Lung microvascular endothelial cell (primary cell): Measurements from ENCODE around the gene MEIG1. TPM values are rescaled to one million over a fixed set of nuclear protein-coding genes. Genes with fewer than 3 reads are reported as not detected.
A peak's percentile ranks its signal among the peaks of the same experiment; 100 is the strongest.
"Not testable (repeated sequence)": the region's sequence is repeated elsewhere in the genome, so short reads cannot be mapped to it uniquely, and the experiment has no call there.

Experiments used
- DNase-seq, 2 donors: peaks; one replicate each; pipeline versions ENCODE4 v3.0.0 to v3.0.0-alpha.2; 2010; ENCODE audit warnings: low read depth in 2 of 2
- total RNA-seq: library from RNA; depleted of rRNA; stranded (reverse); fragments of >200 nt; gene quantifications from 2 replicates; pipeline ENCODE4 v1.2.1, GENCODE V29; 2014

Gene MEIG1
- total RNA-seq, 1 donor from 2014 or later = 0.20 TPM

DNA sequence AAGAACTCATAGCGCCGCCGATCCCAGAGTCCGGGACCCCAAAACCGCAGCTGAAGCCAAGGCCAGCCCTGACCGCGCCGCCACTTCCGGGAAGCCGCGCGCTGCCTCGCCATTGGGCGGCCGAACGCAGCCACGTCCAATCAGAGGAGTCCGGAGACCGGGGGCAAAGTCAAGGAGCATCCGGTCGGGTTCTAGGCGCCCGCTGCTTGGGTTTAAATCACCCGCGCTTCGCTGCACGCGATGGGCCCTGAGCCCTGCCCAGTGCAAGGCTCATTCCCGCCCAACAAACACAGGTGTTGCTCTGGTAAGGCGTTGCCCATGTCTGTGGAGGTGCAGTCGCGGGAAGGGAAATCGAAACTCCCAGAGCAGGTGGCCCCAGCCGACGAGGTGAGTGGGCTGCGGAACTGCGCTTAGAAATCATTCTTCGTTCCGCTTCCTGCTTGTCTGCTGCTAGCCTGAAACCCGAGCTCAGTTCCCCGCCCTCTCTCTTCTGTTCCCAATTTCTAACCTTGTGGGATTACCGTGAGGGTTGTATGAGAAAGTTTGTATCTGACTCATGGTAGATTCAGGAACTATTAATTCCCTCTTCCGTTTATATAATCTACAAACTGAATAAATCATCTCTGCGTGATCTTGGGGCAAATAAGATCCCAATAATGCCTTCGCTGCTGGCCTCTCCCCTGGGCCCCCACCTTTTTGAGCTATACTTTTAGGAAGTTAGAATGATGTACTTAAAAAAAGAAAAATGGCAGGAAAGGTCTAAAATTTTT is 5.0 kb upstream of the MEIG1 start, which contains the start of gene DCLRE1C:
Gene DCLRE1C, minus strand, starts transcription at position 96 of the 770 bp plus-strand sequence. Its CDS starts 86 bp downstream, at position 10.
- peak; percentile 89 to 90 for DNase-seq

DNA sequence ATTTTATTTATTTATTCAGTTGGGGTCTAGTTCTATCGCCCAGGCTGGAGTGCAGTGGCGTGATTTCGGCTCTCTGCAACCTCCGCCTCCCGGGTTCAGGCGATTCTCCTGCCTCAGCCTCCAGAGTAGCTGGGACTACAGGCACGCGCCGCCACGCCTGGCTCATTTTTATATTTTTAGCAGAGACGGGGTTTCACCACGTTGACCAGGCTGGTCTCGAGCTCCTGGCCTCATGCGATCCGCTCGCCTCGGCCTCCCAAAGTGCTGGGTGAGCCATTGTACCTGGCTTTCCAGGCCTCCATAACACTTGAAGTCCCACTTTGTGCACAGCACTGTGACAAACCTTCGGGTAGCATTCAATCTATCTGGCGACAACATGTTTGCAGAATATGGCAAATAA is 4.3 kb upstream of the MEIG1 start:
- DNase-seq = no peak

DNA sequence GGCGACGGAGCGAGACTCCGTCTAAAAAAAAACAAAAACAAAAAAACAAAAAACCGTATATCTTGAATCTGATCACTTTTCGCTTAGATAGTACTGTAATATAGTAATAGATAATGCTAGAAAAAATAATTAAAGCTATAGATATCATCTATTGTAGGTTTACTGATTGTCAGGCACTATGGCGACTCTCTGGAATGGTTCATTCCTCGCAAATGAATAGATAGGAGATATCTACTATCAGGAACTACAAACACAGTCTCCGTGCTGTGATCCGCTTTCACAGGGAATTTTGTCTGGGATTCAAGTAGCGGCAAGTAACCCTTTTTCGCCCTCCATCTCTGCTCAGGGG is 342 bp upstream of the MEIG1 start:
- DNase-seq = no peak

DNA sequence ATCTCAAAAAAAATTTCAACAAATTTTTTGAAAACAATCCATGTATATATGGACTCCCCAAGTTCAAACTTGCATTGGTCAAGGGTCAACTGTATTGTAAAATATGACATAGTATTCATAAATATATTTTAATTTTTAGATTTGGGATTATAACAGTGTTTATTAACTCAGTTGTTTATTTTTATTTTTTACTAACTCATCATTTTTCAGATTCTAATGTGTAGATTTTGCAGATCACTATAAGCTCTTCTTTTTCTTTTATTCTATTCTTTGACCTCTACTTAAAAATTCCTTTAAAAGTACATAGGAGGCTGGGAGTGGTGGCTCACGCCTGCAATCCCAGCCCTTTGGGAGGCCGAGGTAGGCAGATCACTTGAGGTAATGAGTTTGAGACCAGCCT is 8.7 kb downstream of the MEIG1 start:
- DNase-seq = no peak

DNA sequence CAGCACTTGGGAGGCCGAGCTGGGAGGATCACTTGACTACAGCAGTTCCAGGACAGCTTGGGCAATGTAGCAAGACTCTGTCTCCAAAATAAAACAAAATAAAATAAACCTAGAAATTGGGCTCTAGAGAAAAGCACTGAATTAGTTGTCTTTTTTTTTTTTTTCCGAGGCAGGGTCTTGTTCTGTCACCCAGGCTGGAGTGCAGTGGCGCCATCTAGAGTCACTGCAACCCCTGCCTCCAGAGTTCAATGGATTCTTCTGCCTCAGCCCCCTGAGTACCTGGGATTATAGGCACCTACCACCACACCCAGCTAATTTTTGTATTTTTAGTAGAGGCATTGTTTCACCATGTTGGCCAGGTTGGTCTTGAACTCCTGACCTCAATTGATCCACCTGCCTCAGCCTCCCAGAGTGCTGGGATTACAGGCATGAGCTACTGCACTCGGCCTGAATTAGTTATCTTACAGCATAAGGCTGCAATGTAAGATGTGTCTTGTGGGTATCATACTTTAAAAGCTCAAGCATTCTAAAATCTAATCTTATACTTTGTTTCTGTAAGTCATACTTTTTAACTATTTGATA is 12.8 kb downstream of the MEIG1 start:
- DNase-seq = peak; percentile 41 to 43

DNA sequence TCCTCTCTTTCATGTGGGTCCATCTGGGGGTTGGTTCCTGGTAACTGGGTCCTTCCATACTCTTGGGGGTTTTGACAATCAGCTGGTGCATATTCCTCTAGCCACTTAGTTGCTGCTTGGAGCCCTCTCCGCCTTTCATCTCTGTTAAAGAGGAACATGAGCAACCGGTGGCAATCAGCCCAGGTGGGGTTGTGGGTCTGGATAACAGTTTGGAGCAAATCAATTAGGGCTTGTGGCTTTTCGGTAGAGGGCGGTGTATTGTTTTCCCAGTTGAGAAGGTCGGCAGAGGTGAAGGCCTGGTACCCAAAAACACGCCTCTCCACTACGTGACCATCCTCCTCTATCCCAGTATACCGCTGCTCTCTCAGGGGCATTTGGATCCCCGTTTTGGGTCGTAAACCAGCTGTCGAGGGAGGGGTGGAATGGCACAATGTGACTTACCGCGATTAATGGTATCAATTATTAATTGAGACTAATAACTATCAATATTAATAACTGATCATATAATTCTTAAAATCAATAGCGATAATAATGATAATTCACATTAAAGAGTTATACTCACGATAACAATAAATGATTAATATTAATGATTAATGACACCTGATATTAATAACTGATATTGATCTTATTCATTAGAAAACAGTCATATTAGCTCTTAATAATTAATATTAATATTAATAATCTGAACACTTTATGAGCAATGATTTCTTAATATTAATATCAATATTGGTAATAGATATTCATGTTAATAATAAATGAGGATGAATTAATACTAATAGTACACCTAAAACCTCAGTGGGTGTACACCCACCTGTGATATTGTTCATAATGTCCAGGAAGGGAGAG is 15.2 kb downstream of the MEIG1 start:
- not testable (repeated sequence) for DNase-seq

DNA sequence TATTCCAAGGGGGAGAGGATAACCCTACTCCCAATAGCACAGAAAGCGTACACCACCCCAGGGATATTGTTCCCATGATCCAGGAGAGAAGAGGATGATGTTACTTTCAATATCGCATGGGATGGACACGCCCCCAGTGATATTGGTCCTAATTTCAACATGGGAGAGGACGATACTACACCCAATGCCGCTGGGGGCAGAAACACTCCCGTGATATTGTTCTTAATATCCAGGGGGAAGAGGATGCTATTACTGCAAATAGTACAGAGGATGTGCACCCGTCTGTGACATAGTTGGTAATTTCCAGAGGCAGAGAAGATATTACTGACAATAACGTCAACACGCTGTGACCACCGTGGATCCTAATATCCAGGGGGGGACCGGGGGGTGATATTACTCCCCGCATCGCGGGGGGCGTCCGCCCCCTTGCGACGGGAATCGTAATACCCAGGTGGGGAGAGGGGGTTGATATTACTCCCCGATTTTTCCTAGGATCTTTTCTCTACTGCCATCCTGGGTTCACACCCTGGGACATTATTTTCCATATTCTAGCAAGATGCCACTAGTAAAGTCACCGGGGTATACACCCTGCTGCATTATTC is 16.6 kb downstream of the MEIG1 start:
- DNase-seq = peak in 1 of 2 donors; percentile 16

DNA sequence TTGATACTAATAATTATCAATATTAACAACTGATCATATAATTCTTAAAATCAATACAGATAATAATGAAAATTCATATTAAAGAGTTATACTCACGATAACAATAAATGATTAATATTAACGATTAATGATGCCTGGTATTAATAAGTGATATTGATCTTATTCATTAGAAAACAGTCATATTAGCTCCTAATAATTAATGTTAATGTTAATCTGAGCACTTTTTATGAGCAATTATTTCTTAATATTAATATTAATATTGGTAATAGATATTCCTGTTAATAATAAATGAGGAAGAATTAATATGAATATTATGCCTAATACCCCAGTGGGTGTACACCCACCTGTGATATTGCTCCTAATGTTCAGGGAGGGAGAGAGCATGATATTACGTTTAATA is 23.6 kb downstream of the MEIG1 start:
- DNase-seq = no peak

DNA sequence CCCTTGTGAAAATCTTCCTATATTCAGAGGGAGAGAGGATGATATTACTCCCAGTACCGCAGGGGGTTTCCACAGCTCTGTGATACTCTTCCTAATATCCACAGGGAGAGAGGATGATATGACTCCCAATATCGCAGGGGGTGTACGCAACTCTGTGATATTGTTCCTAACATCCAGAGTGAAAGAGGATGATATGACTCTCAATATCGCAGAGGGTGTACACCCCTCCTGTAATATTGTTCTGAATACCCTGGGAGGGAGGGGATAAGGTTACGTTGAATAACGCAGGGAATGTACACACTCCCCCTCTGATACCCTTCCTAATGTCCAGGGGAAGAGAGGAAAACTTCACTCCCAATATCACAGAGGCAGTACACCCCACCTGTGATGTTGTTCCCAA is 30.4 kb downstream of the MEIG1 start:
- not testable (repeated sequence) for DNase-seq

DNA sequence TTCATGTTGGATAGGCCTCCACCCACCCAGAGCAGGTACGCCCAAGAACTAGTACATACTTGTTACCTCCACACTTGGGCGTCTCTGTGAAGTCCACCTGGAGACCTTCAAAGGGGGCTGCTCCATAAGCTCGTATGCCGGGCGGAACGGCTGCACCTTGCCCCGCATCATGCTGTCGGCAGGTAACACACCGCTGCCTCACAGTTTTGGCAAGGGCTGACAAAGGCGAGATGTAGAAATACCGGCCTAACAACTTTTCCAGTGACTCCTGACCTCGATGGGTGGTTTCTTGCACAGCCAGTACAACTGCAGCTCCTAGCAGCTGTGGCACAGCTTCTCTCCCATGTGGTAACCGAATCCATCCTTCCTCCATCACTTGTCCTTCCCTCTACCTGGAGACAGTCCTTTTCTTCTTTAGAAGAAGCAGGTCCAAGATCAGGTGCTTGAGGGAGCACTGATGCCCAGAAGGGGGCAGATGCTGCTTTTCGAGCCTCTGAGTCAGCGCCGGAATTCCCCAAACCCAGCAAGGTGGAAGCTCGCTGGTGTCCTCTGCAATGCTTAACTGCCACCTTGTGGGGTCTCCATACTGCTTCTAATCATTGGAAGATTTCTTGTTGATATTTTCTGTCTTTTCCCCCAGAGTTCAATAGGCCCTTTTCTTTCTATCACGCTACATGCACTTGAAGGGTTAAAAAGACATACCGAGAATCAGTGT is 32.0 kb downstream of the MEIG1 start:
- peak; percentile 14 to 16 for DNase-seq

DNA sequence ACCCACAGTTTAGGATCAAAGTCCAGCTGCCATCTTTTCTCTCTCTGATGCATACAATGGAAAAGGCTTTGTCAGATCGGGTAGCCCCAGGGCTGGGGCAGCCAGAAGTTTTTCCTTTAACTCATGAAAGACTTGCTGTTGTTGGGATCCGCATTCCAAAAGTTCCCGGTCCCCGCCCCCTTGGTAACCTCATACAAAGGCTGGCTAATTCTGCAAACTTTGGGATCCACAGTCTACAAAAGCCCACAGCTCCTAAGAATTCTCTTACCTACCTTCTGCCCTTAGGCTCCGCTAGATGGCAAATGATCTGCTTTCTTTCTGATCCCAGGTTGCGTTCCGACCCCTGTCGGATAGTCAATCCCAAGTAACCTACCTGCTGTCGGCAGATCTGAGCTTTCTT is 33.1 kb downstream of the MEIG1 start:
- not testable (repeated sequence) for DNase-seq

DNA sequence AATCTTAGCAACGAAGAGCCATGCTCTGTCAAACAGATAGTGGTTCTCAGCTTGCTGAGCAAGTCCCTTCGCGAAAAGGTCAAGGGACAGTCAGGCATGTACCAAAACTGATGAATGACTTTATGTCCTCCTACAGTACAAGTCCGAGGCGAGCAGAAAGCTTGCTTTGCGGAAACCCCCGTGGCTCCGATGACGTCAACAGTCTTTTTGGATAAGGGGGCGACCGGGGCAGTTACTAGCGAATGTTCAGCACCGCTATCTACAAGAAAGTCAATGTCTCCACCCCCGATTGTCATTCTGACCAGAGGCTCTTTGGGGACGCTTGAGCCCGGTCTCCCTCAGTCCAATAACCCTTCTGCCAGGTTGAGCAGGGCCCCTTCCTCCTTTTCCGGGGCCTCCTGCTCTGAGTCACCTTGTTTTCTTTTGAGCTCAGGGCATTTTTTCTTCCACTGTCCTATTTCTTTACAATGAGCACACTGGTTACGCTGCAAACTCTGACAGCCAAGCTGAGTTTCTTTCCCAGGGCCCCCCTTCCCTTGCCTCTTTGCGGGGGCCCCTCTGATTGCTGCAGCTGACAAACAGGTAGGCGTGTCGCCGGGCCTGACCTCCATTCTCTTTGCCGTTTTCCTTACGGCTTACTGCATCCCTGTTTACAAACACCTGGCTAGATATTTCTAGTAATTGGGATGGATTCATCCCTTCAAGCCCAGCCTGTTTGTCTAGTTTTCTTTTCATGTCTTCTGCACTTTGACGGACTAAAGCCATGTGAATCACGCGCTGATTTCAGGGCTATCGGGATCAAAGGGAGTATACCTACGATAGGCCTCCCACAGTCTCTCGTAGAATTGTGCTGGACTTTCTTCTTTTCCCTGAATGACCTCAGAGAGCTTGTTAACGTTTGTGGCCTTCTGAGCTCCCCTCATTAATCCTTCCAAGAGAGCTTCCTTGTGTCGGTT is 34.6 kb downstream of the MEIG1 start:
- DNase-seq = not testable (repeated sequence)

DNA sequence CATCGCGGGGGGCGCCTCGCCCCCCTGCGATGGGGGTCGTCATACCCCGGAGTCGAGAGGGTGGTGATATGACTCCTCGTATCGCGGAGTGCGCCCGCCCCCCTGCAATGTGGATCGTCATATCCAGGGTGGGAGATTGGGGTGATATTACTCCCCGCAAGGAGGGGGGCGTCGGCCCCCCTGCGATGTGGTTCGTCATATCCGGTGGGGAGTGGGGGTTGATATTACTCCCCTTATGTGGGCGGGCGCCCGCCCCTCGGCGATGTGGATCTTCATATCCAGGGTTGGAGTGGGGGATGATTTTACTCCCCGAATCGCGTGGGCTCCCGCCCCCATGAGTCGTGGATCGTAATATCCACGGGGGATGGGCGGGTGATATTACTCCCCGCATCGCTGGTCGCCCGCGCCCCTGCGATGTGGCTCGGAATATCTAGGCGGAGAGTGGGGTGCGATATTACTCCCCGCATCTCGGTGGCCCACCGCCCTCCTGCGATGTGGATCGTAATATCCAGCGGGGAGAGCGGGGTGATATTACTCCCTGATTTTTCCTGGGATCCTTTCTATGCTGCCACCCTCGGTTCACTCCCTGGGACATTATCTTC is 36.9 kb downstream of the MEIG1 start:
- no peak for DNase-seq

DNA sequence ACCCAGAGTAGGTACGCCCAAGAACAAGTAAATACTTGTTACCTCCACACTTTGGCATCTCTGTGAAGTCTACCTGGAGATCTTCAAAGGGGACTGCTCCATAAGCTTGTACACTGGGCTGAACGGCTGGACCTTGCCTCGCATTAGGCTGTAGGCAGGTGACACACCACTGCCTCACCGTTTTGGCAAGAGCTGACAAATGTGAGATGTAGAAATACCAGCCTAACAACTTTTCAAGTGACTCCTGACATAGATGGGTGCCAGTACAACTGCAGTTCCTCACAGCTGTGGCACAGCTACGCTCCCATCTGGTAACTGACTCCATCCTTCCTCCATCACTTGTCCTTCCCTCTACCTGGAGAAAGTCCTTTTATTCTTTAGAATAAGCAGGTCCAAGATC is 54.3 kb downstream of the MEIG1 start:
- not testable (repeated sequence) for DNase-seq

DNA sequence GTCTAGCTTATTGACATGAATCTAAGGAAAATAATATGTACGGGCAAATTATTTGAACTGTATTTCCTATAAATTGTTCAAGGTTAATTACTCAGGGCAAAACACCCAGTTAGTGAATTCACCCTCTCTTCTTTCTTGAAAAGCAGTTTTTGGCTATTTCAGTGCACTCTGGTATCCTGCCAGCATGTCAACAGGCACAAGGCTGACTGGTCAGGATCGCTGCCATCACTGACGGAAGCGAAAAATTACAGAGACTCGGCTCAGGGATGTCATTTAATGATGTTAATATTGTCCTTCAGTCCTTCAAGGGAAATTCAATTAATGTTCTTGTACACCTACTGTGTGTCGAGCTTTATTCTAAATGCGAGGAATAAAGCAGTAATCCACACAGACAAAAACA is 56.3 kb downstream of the MEIG1 start:
- no peak for DNase-seq

DNA sequence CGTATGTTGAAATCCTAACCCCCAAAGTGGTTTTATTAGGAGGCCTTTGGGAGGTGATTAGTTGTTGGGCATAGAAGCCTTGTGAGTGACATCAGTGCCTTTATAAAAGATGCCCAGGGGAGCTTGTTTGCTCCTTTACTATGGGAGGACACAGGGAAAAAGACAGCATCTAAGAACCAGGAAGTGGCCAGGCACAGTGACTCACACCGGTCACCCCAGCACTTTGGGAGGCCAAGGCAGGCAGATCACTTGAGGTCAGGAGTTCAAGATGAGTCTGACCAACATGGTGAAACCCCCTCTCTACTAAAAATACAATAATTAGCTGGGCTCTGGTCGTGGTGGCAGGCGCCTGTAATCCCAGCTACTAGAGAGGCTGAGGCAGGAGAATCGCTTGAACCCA is 61.8 kb downstream of the MEIG1 start:
- peak in 1 of 2 donors; percentile 2 for DNase-seq
